WTC11 (cell line): Measurements from ENCODE around the gene DNAH14. TPM values are rescaled to one million over a fixed set of nuclear protein-coding genes. Genes with fewer than 3 reads are reported as not detected.

ENCODE experiments used
- ATAC-seq: fragments of 200-7000 bp; cut with Tn5 transposase; 2 replicates; pipeline ENCODE4 v1.10.0; 2021; ENCODE audit warnings: mild to moderate bottlenecking, moderate library complexity
- CTCF ChIA-PET: fragments of 300-600 bp; sonication (Branson Sonifier 250); formaldehyde crosslinking; loops from one replicate; lab custom pipeline; 2021; ENCODE audit warnings: antibody characterized with exemption; lab: Charles Lee
- POLR2A ChIA-PET: fragments of 350-600 bp; sonication (Branson Sonifier 250); formaldehyde crosslinking; loops from one replicate; lab custom pipeline; 2021; ENCODE audit warnings: antibody characterized with exemption; lab: Charles Lee
- DNase-seq: peaks from one replicate; pipeline ENCODE4 v3.0.0; 2021; ENCODE audit warnings: low spot score
- H3K27ac Mint-ChIP-seq: 2 replicates; pipeline ENCODE4 v1.8.0; 2021; ENCODE audit warnings: mixed read lengths
- H3K27me3 Mint-ChIP-seq: 2 replicates; pipeline ENCODE4 v1.8.0; 2021; ENCODE audit warnings: low read depth, mild to moderate bottlenecking, moderate library complexity, mixed read lengths
- H3K36me3 Mint-ChIP-seq: 2 replicates; pipeline ENCODE4 v1.8.0; 2021; ENCODE audit warnings: mixed read lengths
- H3K4me1 Mint-ChIP-seq: 2 replicates; pipeline ENCODE4 v1.8.0; 2022; ENCODE audit warnings: mixed read lengths
- H3K4me3 Mint-ChIP-seq: 2 replicates; pipeline ENCODE4 v1.8.0; 2021; ENCODE audit warnings: mild to moderate bottlenecking, moderate library complexity, mixed read lengths
- H3K9me3 Mint-ChIP-seq: 2 replicates; pipeline ENCODE4 v1.8.0; 2021; ENCODE audit warnings: mixed read lengths
- ARID4B ChIP-seq: sonication (generic); formaldehyde crosslinking; IDR thresholded peaks from 2 replicates; pipeline ENCODE4 v1.8.0; 2023; ENCODE audit warnings: missing genetic modification reagents, mild to moderate bottlenecking, borderline replicate concordance
- CDX4 ChIP-seq: fragments of 250-450 bp; sonication (Bioruptor Pico); IDR thresholded peaks from 2 replicates; pipeline ENCODE4 v1.9.0; 2021; ENCODE audit warnings: moderate library complexity, mild to moderate bottlenecking, inconsistent platforms, borderline replicate concordance
- EMX1 ChIP-seq: fragments of 250-450 bp; sonication (Bioruptor Pico); IDR thresholded peaks from 2 replicates; pipeline ENCODE4 v1.8.0; 2021; ENCODE audit warnings: mild to moderate bottlenecking
- ETV6 ChIP-seq: sonication (generic); formaldehyde crosslinking; IDR thresholded peaks from 2 replicates; pipeline ENCODE4 v1.8.1; 2022; ENCODE audit warnings: mild to moderate bottlenecking, missing genetic modification reagents
- FOXJ3 ChIP-seq: sonication (generic); formaldehyde crosslinking; IDR thresholded peaks from 2 replicates; pipeline ENCODE4 v1.9.0; 2021; ENCODE audit warnings: missing genetic modification reagents, mild to moderate bottlenecking, borderline replicate concordance
- FOXP1 ChIP-seq: sonication (generic); formaldehyde crosslinking; IDR thresholded peaks from 2 replicates; pipeline ENCODE4 v1.8.0; 2022; ENCODE audit warnings: missing genetic modification reagents, mild to moderate bottlenecking, moderate library complexity, borderline replicate concordance
- GTF2I ChIP-seq: fragments of 250-450 bp; sonication (Bioruptor Pico); conservative IDR thresholded peaks from 2 replicates; pipeline ENCODE4 v1.4.0; 2021; ENCODE audit warnings: mild to moderate bottlenecking
- NFATC4 ChIP-seq: fragments of 250-450 bp; sonication (Bioruptor Pico); IDR thresholded peaks from 2 replicates; pipeline ENCODE4 v1.9.0; 2021; ENCODE audit warnings: mild to moderate bottlenecking
- RELA ChIP-seq: sonication (generic); formaldehyde crosslinking; IDR thresholded peaks from 2 replicates; pipeline ENCODE4 v1.8.1; 2022; ENCODE audit warnings: missing genetic modification reagents, mild to moderate bottlenecking, borderline replicate concordance
- RORB ChIP-seq: fragments of 250-450 bp; sonication (Bioruptor Pico); IDR thresholded peaks from 2 replicates; pipeline ENCODE4 v1.9.0; 2021; ENCODE audit warnings: mild to moderate bottlenecking
- SOX15 ChIP-seq: fragments of 250-450 bp; sonication (Bioruptor Pico); IDR thresholded peaks from 2 replicates; pipeline ENCODE4 v1.9.0; 2021; ENCODE audit warnings: mild to moderate bottlenecking
- ZNF121 ChIP-seq: sonication (generic); formaldehyde crosslinking; IDR thresholded peaks from 2 replicates; pipeline ENCODE4 v1.8.0; 2023; ENCODE audit warnings: missing genetic modification reagents
- ZNF219 ChIP-seq: sonication (generic); formaldehyde crosslinking; IDR thresholded peaks from 2 replicates; pipeline ENCODE4 v1.8.0; 2023; ENCODE audit warnings: missing genetic modification reagents, mild to moderate bottlenecking, borderline replicate concordance
- ZNF232 ChIP-seq: sonication (generic); formaldehyde crosslinking; IDR thresholded peaks from 2 replicates; pipeline ENCODE4 v1.8.0; 2022; ENCODE audit warnings: mild to moderate bottlenecking, missing genetic modification reagents
- total RNA-seq: library from RNA; stranded (reverse); gene quantifications from 3 replicates; pipeline ENCODE4 v1.2.3, GENCODE V29; 2021
- TF ChIP-seq, protein P1 (sequence below): fragments of 250-450 bp; sonication (Bioruptor Pico); IDR thresholded peaks from 2 replicates; pipeline ENCODE4 v1.9.0; 2021; ENCODE audit warnings: mild to moderate bottlenecking
- TF ChIP-seq, protein P2 (sequence below): sonication (generic); formaldehyde crosslinking; IDR thresholded peaks from 2 replicates; pipeline ENCODE4 v1.8.0; 2022; ENCODE audit warnings: mild to moderate bottlenecking, missing genetic modification reagents
- TF ChIP-seq, protein P3 (sequence below): sonication (generic); formaldehyde crosslinking; IDR thresholded peaks from 2 replicates; pipeline ENCODE4 v1.8.0; 2022; ENCODE audit warnings: mild to moderate bottlenecking, missing genetic modification reagents

The DNAH14 gene
- total RNA-seq, 1 experiment from 2014 or later, result 34.1 TPM

DNA sequence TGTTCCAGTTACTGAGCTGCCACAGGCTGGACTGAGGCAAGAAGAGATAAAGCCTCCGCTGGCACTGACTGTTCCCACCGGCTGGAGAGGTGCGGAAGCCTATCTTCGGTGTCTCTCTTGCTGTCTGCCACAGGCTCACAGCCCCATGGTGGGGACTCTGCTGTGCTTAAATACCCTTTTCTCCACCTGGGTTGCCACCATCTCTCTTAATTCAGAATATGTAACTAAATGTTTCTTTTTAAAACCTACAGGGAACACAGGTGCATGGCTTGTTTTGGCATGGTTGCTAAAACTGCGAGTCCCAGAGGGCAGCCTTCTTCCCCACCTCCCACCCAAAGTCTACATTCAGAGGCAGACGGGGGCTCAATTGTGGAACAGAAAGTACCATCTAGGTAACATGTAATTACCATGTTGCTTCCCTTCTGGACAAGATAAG lies 506.5 kb downstream of the DNAH14 start (continued):
- TF ChIP-seq FOXJ3 (CRISPR knock-in tag), result no peak
- no peak for TF ChIP-seq EMX1 (CRISPR knock-in tag)
- no peak for TF ChIP-seq ETV6
- TF ChIP-seq RORB (CRISPR knock-in tag), result no peak
- no peak for TF ChIP-seq ARID4B (CRISPR knock-in tag)
- TF ChIP-seq, protein P1, sequence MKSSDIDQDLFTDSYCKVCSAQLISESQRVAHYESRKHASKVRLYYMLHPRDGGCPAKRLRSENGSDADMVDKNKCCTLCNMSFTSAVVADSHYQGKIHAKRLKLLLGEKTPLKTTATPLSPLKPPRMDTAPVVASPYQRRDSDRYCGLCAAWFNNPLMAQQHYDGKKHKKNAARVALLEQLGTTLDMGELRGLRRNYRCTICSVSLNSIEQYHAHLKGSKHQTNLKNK (CRISPR knock-in tag), result no peak
- no peak for TF ChIP-seq ZNF219 (CRISPR knock-in tag)

DNA sequence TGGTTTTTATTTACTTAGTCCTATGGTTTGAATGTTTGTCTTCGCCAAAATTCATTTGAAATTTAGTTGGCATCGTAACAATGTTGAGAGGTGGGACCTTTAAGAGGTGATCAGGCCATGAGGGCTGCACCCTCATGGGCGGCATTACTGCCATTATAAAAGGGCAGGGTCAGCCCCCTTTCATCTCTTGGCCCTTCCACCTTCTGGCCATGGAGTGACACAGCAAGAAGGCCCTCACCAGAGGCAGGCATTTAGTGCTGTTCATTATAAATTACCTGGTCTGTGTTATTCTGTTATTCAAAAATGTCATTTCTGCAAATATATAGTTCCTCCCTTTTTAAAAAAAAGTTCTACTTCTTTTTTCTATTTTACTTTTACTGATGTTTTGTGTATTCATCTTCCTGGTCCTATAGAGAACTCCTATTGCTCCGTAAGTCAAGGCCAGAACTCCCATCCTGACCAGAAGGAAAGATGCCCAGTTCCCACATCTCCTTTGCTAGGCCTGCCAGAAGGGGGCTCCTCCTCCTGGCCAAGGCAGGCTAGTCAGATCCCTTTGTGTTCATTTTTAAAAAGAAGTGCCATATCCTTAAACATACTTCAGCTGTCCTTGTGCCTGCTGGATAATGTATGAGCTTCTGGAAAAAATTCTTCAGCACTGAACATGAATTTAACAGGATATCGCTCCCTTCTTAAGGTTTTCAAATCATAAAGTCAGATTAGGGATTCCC lies 508.4 kb downstream of the DNAH14 start:
- H3K27me3 Mint-ChIP-seq, result peaks cover 3% of the 10 kb centered on the region; the same call in 1 of the 2 replicates
- H3K4me1 Mint-ChIP-seq, result peaks cover under 1% of the 10 kb centered on the region; the same call in 1 of the 2 replicates
- POLR2A ChIA-PET, result no interaction called here
- no peaks in the 10 kb centered on the region for H3K9me3 Mint-ChIP-seq
- peak; percentile 96 for TF ChIP-seq ZNF121 (CRISPR knock-in tag)
- no peak for TF ChIP-seq CDX4 (CRISPR knock-in tag)
- H3K36me3 Mint-ChIP-seq, result no peaks in the 10 kb centered on the region
- no peak for DNase-seq
- no peak overlapping the region for H3K27ac Mint-ChIP-seq
- CTCF ChIA-PET, result no interaction called here
- H3K4me3 Mint-ChIP-seq, result no peak overlapping the region
- ATAC-seq, result peak; percentile 81

DNA sequence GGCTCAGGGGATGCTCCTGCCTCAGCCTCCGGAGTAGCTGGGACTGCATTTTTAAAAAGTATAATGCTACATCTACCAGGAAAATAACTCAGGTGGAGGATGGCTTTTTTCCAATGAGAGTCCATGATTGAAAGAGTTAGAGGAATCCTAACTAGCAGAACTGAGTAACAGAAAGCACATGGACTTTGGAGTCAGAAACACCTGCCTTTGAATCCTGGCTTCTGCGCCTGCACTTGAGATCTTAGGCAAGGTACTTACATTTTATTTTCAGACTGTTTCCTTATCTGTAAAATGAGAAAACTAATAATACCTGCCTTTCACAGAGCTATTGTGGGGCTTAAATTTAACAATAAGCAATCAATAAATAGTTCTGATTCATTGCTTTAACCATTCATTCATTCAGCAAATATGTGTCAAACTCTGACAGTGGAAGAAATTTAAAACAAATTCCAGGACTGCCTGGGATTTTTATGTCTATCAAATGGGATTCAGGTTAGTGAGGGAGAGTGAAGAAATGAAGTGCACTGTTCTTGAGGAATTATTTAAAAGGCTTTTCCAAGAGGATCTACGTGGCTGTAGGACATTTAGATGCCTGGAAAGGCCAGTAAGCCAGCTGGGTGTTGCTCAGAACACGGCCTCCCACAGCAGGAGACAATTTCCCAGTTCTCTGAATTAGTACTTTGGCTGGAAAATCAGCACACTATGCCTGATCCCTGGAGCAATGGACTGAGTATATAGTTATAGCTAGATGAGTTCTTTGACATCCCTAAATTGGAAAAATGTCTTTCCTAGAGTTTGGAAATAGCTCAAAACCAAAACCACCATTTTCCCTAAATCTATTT lies 511.1 kb downstream of the DNAH14 start:
- H3K27ac Mint-ChIP-seq, result no peak overlapping the region
- no peaks in the 10 kb centered on the region for H3K36me3 Mint-ChIP-seq
- ATAC-seq (no peak), DNase-seq (no peak)
- no peaks in the 10 kb centered on the region for H3K9me3 Mint-ChIP-seq
- H3K27me3 Mint-ChIP-seq, result no peaks in the 10 kb centered on the region
- POLR2A ChIA-PET, result interaction anchor here (0.6 kb wide), 1 partner anchor 14 kb away, joined by 3 read pairs; no protein-coding TSS in a partner anchor
- peaks cover 10% of the 10 kb centered on the region for H3K4me1 Mint-ChIP-seq
- CTCF ChIA-PET, result interaction anchor here (0.8 to 2.5 kb wide), 6 partner anchors 16 to 369 kb away, joined by 3 to 13 read pairs (median 5); partner anchors contain the start of genes EPHX1 and SRP9
- no peak overlapping the region for H3K4me3 Mint-ChIP-seq
- TF ChIP-seq, protein P2, sequence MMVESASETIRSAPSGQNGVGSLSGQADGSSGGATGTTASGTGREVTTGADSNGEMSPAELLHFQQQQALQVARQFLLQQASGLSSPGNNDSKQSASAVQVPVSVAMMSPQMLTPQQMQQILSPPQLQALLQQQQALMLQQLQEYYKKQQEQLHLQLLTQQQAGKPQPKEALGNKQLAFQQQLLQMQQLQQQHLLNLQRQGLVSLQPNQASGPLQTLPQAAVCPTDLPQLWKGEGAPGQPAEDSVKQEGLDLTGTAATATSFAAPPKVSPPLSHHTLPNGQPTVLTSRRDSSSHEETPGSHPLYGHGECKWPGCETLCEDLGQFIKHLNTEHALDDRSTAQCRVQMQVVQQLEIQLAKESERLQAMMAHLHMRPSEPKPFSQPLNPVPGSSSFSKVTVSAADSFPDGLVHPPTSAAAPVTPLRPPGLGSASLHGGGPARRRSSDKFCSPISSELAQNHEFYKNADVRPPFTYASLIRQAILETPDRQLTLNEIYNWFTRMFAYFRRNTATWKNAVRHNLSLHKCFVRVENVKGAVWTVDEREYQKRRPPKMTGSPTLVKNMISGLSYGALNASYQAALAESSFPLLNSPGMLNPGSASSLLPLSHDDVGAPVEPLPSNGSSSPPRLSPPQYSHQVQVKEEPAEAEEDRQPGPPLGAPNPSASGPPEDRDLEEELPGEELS (CRISPR knock-in tag), result no peak
- TF ChIP-seq ARID4B (CRISPR knock-in tag) (no peak), RELA (no peak), GTF2I (CRISPR knock-in tag) (no peak), SOX15 (CRISPR knock-in tag) (no peak), NFATC4 (no peak), FOXP1 (no peak), ZNF232 (no peak)
- TF ChIP-seq, protein P3, sequence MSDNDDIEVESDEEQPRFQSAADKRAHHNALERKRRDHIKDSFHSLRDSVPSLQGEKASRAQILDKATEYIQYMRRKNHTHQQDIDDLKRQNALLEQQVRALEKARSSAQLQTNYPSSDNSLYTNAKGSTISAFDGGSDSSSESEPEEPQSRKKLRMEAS, result no peak
